HG02938 (cell line): ENCODE data around the gene PPM1F.
A peak's percentile ranks its signal among the peaks of the same experiment; 100 is the strongest.
"Not testable (repeated sequence)": the region's sequence is repeated elsewhere in the genome, so short reads cannot be mapped to it uniquely, and the experiment has no call there.

Source experiments
- ATAC-seq: cut with Tn5 transposase; IDR thresholded peaks from one replicate; pipeline ENCODE4 v1.9.1; 2021; ENCODE audit warnings: mild to moderate bottlenecking, moderate library complexity; ENCODE audit not compliant: unreplicated experiment

The PPM1F gene

GRCh38 chr22:21942407-21943343 lies 10.0 kb downstream of the PPM1F start:
- no peak for ATAC-seq

- no peak for ATAC-seq
Observed at GRCh38 chr22:21941921-21942320, 10.7 kb downstream of the PPM1F start.

- no peak for ATAC-seq
Observed at GRCh38 chr22:21940521-21940920, 12.1 kb downstream of the PPM1F start.

GRCh38 chr22:21939935-21940334 lies 12.7 kb downstream of the PPM1F start:
- ATAC-seq: not testable (repeated sequence)

- ATAC-seq: no peak
Observed at GRCh38 chr22:21939461-21939913, 13.2 kb downstream of the PPM1F start.

GRCh38 chr22:21938906-21939305 lies 13.7 kb downstream of the PPM1F start:
- no peak for ATAC-seq

- peak; percentile 76 for ATAC-seq
Observed at GRCh38 chr22:21938071-21938822, 14.4 kb downstream of the PPM1F start.

- ATAC-seq: no peak
Observed at GRCh38 chr22:21937821-21938070, 14.9 kb downstream of the PPM1F start.

GRCh38 chr22:21937041-21937820 lies 15.4 kb downstream of the PPM1F start:
- no peak for ATAC-seq

- ATAC-seq: no peak
Observed at GRCh38 chr22:21936151-21936775, 16.4 kb downstream of the PPM1F start.

GRCh38 chr22:21933910-21934309 lies 18.7 kb downstream of the PPM1F start:
- ATAC-seq: no peak

GRCh38 chr22:21933413-21933812 lies 19.2 kb downstream of the PPM1F start:
- ATAC-seq: no peak

GRCh38 chr22:21932347-21932746 lies 20.3 kb downstream of the PPM1F start:
- ATAC-seq: no peak

- ATAC-seq: no peak
Observed at GRCh38 chr22:21931056-21931455, 21.6 kb downstream of the PPM1F start.

- no peak for ATAC-seq
Observed at GRCh38 chr22:21929253-21929652, 23.4 kb downstream of the PPM1F start.

- no peak for ATAC-seq
Observed at GRCh38 chr22:21928048-21928447, 24.6 kb downstream of the PPM1F start.

GRCh38 chr22:21927174-21927823 lies 25.3 kb downstream of the PPM1F start:
- no peak for ATAC-seq

- ATAC-seq: no peak
Observed at GRCh38 chr22:21926728-21927127, 25.9 kb downstream of the PPM1F start.

GRCh38 chr22:21923163-21923561 lies 29.5 kb downstream of the PPM1F start:
- ATAC-seq: no peak

- ATAC-seq: no peak
Observed at GRCh38 chr22:21922370-21923162, 30.1 kb downstream of the PPM1F start.
